ENCODE data around the gene ERCC8.

Gene ERCC8

DNA sequence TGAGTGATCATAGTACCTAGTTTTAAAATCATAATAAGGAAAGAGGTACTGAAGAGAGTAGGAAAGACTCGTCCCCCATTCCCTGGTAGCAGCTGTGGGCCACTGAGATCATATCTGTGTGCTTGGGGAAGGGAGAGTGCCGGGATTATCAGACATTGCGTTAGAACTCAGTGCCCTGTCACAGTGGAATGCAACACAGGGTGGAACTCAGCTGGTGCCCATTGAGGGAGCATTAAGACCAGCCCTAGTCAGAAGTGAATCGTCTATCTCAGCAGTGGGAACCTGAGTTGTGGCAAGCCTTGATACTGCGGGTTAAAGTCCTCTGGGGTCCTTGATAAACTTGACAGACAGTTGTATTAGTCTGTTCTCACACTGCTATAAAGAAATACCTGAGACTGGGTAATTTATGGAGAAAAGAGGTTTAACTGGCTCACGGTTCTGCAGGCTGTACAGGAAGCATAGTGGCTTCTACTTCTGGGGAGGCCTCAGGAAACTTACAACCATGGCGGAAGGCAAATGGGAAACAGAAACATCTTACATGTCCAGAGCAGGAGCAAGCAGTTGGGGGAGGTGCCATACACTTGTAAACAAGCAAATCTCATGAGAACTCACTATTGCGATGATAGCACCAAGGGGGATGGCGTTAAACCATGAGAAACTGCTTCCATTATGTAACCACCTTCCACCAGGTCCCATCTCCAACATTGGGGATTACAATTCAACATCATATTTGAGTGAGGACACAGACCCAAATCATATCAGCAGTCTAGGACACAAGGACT, 33.3 kb upstream of the ERCC8 start:
- H3K4me1 ChIP-seq (ENCODE audit: control insufficient read depth, insufficient read depth, low read length) = no peaks in the 10 kb centered on the region
- H3K36me3 ChIP-seq (ENCODE audit: control insufficient read depth in 2 of 2, insufficient read depth in 1 of 2, low read length in 2 of 2) = no peaks in the 10 kb centered on the region; a peak in 1 of 3 replicates
- POLR2A ChIA-PET = no interaction called here
- CTCF ChIA-PET = no interaction called here
- no peak overlapping the region for H3K27ac ChIP-seq (ENCODE audit: extremely low read depth, low read depth, low read length)
- H3K9me3 ChIP-seq (ENCODE audit: control insufficient read depth, insufficient read depth, low read depth, low read length) = no peaks in the 10 kb centered on the region; the same call in 1 of the 2 replicates
- no peak overlapping the region for H3K4me3 ChIP-seq (ENCODE audit: low read depth, low read length)
- TF ChIP-seq, protein P1, sequence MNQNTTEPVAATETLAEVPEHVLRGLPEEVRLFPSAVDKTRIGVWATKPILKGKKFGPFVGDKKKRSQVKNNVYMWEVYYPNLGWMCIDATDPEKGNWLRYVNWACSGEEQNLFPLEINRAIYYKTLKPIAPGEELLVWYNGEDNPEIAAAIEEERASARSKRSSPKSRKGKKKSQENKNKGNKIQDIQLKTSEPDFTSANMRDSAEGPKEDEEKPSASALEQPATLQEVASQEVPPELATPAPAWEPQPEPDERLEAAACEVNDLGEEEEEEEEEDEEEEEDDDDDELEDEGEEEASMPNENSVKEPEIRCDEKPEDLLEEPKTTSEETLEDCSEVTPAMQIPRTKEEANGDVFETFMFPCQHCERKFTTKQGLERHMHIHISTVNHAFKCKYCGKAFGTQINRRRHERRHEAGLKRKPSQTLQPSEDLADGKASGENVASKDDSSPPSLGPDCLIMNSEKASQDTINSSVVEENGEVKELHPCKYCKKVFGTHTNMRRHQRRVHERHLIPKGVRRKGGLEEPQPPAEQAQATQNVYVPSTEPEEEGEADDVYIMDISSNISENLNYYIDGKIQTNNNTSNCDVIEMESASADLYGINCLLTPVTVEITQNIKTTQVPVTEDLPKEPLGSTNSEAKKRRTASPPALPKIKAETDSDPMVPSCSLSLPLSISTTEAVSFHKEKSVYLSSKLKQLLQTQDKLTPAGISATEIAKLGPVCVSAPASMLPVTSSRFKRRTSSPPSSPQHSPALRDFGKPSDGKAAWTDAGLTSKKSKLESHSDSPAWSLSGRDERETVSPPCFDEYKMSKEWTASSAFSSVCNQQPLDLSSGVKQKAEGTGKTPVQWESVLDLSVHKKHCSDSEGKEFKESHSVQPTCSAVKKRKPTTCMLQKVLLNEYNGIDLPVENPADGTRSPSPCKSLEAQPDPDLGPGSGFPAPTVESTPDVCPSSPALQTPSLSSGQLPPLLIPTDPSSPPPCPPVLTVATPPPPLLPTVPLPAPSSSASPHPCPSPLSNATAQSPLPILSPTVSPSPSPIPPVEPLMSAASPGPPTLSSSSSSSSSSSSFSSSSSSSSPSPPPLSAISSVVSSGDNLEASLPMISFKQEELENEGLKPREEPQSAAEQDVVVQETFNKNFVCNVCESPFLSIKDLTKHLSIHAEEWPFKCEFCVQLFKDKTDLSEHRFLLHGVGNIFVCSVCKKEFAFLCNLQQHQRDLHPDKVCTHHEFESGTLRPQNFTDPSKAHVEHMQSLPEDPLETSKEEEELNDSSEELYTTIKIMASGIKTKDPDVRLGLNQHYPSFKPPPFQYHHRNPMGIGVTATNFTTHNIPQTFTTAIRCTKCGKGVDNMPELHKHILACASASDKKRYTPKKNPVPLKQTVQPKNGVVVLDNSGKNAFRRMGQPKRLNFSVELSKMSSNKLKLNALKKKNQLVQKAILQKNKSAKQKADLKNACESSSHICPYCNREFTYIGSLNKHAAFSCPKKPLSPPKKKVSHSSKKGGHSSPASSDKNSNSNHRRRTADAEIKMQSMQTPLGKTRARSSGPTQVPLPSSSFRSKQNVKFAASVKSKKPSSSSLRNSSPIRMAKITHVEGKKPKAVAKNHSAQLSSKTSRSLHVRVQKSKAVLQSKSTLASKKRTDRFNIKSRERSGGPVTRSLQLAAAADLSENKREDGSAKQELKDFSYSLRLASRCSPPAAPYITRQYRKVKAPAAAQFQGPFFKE (tag by site-specific recombination; IDR thresholded peaks at IDR 0.05; ENCODE audit: borderline replicate concordance) = no peak
- TF ChIP-seq, protein P2, sequence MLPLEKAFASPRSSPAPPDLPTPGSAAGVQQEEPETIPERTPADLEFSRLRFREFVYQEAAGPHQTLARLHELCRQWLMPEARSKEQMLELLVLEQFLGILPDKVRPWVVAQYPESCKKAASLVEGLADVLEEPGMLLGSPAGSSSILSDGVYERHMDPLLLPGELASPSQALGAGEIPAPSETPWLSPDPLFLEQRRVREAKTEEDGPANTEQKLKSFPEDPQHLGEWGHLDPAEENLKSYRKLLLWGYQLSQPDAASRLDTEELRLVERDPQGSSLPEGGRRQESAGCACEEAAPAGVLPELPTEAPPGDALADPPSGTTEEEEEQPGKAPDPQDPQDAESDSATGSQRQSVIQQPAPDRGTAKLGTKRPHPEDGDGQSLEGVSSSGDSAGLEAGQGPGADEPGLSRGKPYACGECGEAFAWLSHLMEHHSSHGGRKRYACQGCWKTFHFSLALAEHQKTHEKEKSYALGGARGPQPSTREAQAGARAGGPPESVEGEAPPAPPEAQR (tag by site-specific recombination; IDR thresholded peaks at IDR 0.05) = no peak
- TF ChIP-seq, protein P3, sequence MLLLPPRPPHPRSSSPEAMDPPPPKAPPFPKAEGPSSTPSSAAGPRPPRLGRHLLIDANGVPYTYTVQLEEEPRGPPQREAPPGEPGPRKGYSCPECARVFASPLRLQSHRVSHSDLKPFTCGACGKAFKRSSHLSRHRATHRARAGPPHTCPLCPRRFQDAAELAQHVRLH (tag by site-specific recombination; IDR thresholded peaks at IDR 0.05) = no peak
- TF ChIP-seq ZNF658 (tag by site-specific recombination; IDR thresholded peaks at IDR 0.05) (no peak), ZNF664 (tag by site-specific recombination; IDR thresholded peaks at IDR 0.05) (no peak), ZNF175 (tag by site-specific recombination; IDR thresholded peaks at IDR 0.05) (no peak), HOXA7 (CRISPR knock-in tag; IDR thresholded peaks at IDR 0.05; ENCODE audit: borderline replicate concordance) (no peak), ZNF23 (tag by site-specific recombination; IDR thresholded peaks at IDR 0.05; ENCODE audit: borderline replicate concordance) (no peak), WT1 (tag by site-specific recombination; IDR thresholded peaks at IDR 0.05) (no peak), ZNF529 (tag by site-specific recombination; IDR thresholded peaks at IDR 0.05; ENCODE audit: insufficient replicate concordance) (no peak), ZNF549 (tag by site-specific recombination; IDR thresholded peaks at IDR 0.05) (no peak), TCF7L2 (IDR thresholded peaks at IDR 0.05; ENCODE audit: borderline replicate concordance, low read depth, low read length) (no peak)
- TF ChIP-seq, protein P4, sequence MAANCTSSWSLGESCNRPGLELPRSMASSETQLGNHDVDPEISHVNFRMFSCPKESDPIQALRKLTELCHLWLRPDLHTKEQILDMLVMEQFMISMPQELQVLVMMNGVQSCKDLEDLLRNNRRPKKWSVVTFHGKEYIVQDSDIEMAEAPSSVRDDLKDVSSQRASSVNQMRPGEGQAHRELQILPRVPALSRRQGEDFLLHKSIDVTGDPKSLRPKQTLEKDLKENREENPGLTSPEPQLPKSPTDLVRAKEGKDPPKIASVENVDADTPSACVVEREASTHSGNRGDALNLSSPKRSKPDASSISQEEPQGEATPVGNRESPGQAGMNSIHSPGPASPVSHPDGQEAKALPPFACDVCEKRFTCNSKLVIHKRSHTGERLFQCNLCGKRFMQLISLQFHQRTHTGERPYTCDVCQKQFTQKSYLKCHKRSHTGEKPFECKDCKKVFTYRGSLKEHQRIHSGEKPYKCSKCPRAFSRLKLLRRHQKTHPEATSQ (tag by site-specific recombination; IDR thresholded peaks at IDR 0.05) = no peak
- TF ChIP-seq, protein P5, sequence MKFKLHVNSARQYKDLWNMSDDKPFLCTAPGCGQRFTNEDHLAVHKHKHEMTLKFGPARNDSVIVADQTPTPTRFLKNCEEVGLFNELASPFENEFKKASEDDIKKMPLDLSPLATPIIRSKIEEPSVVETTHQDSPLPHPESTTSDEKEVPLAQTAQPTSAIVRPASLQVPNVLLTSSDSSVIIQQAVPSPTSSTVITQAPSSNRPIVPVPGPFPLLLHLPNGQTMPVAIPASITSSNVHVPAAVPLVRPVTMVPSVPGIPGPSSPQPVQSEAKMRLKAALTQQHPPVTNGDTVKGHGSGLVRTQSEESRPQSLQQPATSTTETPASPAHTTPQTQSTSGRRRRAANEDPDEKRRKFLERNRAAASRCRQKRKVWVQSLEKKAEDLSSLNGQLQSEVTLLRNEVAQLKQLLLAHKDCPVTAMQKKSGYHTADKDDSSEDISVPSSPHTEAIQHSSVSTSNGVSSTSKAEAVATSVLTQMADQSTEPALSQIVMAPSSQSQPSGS (tag by site-specific recombination; IDR thresholded peaks at IDR 0.05; ENCODE audit: low read depth) = no peak
- TF ChIP-seq, protein P6, sequence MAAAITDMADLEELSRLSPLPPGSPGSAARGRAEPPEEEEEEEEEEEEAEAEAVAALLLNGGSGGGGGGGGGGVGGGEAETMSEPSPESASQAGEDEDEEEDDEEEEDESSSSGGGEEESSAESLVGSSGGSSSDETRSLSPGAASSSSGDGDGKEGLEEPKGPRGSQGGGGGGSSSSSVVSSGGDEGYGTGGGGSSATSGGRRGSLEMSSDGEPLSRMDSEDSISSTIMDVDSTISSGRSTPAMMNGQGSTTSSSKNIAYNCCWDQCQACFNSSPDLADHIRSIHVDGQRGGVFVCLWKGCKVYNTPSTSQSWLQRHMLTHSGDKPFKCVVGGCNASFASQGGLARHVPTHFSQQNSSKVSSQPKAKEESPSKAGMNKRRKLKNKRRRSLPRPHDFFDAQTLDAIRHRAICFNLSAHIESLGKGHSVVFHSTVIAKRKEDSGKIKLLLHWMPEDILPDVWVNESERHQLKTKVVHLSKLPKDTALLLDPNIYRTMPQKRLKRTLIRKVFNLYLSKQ (tag by site-specific recombination; IDR thresholded peaks at IDR 0.05; ENCODE audit: borderline replicate concordance) = no peak
- TF ChIP-seq, protein P7, sequence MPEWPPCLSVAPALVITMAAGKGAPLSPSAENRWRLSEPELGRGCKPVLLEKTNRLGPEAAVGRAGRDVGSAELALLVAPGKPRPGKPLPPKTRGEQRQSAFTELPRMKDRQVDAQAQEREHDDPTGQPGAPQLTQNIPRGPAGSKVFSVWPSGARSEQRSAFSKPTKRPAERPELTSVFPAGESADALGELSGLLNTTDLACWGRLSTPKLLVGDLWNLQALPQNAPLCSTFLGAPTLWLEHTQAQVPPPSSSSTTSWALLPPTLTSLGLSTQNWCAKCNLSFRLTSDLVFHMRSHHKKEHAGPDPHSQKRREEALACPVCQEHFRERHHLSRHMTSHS (tag by site-specific recombination; IDR thresholded peaks at IDR 0.05) = no peak
- TF ChIP-seq, protein P8, sequence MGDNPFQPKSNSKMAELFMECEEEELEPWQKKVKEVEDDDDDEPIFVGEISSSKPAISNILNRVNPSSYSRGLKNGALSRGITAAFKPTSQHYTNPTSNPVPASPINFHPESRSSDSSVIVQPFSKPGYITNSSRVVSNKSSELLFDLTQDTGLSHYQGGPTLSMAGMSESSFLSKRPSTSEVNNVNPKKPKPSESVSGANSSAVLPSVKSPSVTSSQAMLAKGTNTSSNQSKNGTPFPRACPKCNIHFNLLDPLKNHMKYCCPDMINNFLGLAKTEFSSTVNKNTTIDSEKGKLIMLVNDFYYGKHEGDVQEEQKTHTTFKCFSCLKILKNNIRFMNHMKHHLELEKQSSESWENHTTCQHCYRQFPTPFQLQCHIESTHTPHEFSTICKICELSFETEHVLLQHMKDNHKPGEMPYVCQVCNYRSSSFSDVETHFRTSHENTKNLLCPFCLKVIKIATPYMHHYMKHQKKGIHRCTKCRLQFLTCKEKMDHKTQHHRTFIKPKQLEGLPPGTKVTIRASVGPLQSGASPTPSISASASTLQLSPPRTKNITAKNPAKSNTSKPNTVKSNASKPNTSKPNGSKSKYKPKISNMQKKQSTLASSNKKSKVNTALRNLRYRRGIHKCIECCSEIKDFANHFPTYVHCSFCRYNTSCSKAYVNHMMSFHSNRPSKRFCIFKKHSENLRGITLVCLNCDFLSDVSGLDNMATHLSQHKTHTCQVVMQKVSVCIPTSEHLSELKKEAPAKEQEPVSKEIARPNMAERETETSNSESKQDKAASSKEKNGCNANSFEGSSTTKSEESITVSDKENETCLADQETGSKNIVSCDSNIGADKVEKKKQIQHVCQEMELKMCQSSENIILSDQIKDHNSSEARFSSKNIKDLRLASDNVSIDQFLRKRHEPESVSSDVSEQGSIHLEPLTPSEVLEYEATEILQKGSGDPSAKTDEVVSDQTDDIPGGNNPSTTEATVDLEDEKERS (tag by site-specific recombination; IDR thresholded peaks at IDR 0.05) = no peak
- TF ChIP-seq, protein P9, sequence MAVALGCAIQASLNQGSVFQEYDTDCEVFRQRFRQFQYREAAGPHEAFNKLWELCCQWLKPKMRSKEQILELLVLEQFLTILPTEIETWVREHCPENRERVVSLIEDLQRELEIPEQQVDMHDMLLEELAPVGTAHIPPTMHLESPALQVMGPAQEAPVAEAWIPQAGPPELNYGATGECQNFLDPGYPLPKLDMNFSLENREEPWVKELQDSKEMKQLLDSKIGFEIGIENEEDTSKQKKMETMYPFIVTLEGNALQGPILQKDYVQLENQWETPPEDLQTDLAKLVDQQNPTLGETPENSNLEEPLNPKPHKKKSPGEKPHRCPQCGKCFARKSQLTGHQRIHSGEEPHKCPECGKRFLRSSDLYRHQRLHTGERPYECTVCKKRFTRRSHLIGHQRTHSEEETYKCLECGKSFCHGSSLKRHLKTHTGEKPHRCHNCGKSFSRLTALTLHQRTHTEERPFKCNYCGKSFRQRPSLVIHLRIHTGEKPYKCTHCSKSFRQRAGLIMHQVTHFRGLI (tag by site-specific recombination; IDR thresholded peaks at IDR 0.05) = no peak
